Measurements from ENCODE around the gene PDIK1L. TPM values are rescaled to one million over a fixed set of nuclear protein-coding genes. Genes with fewer than 3 reads are reported as not detected.

The PDIK1L gene
- total and polyA plus RNA-seq, 9 of the 15 experiments (the other 6 are each of a cell fraction or from before 2014, with no cell fraction given) = 12.8 to 30.2 (median 21.5) TPM

GRCh38 chr1:26070296-26070962, 41.2 kb upstream of the PDIK1L start (continued):
- no peak for TF ChIP-seq ZBTB5 (IDR thresholded peaks at IDR 0.05)
- peak; percentile 91 for TF ChIP-seq ZNF644 (tag; IDR thresholded peaks at IDR 0.05; ENCODE audit: low read depth)
- no peak for TF ChIP-seq MED1 (CRISPR knock-in tag; IDR thresholded peaks at IDR 0.05; ENCODE audit: borderline replicate concordance)
- peak; percentile 99 for TF ChIP-seq JUND (IDR thresholded peaks at IDR 0.05; ENCODE audit: borderline replicate concordance, low read depth, low read length)
- peak; percentile 100 for TF ChIP-seq JUND (tag; IDR thresholded peaks at IDR 0.05; ENCODE audit: borderline replicate concordance, low read depth, low read length)
- TF ChIP-seq RREB1 (CRISPR knock-in tag; IDR thresholded peaks at IDR 0.05) = peak; percentile 57; the same call in 1 of the 2 replicates
- peak; percentile 96 for TF ChIP-seq KDM1A (IDR thresholded peaks at IDR 0.05)
- TF ChIP-seq USF1 (CRISPR knock-in tag; IDR thresholded peaks at IDR 0.05) = no peak
- TF ChIP-seq U2AF2 (optimal IDR thresholded peaks at IDR 0.05; ENCODE audit: low read depth, low read length) = no peak
- TF ChIP-seq KLF6 (CRISPR knock-in tag; IDR thresholded peaks at IDR 0.05; ENCODE audit: borderline replicate concordance) = no peak
- TF ChIP-seq ZNF224 (CRISPR knock-in tag; IDR thresholded peaks at IDR 0.05) = no peak
- 0 out of 2 replicates have a peak, but pooled peaks have one; percentile 50 for TF ChIP-seq ZC3H11A (IDR thresholded peaks at IDR 0.05; ENCODE audit: low read depth, low read length)
- no peak for TF ChIP-seq MCM2 (IDR thresholded peaks at IDR 0.05; ENCODE audit: low read depth)
- TF ChIP-seq PTRF (tag; IDR thresholded peaks at IDR 0.05) = no peak
- TF ChIP-seq ZNF695 (CRISPR knock-in tag; IDR thresholded peaks at IDR 0.05) = no peak
- no peak for TF ChIP-seq ZNF436 (CRISPR knock-in tag; IDR thresholded peaks at IDR 0.05)
